Ecto neural progenitor cell (in vitro differentiated cells): Measurements from ENCODE around the gene PPP2R5B.
"Not testable (repeated sequence)": the region's sequence is repeated elsewhere in the genome, so short reads cannot be mapped to it uniquely, and the experiment has no call there.

Experiments used
- DNase-seq: peaks from one replicate; pipeline ENCODE4 v3.0.0-alpha.2; 2018; ENCODE audit warnings: low spot score

Gene PPP2R5B

DNA sequence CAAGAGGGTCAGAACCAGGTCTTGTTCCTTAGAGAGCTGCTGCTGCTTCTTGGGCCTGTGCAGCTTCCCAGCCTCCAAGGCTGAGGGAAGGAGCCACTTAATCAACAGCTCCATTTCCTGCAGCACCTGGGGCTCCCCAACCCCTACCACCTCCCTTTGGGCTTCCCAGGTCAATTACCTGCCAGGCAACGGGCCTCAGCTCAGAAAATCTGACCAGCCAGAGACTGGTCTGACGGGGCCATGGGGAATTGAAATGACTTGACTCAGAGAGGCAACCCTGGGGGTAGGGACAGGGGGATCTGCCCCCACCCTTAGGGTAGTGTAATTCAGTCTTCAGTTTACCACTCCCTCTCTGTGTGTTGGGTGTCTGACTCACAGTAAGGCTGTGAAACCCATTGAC is 52.2 kb downstream of the PPP2R5B start:
- DNase-seq: no peak

DNA sequence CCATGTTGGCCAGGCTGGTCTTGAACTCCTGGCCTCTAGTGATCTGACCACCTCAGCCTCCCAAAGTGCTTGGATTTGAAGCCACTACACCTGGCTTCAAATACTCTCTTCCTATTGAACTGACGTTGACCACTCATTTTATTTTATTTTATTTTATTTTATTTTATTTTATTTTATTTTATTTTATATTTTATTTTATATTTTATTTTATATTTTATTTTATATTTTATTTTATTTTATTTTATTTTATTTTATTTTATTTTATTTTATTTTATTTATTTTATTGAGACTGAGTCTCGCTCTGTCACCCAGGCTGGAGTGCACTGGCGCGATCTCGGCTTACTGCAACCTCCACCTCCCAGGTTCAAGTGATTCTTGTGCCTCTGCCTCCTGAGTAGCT is 58.9 kb downstream of the PPP2R5B start:
- DNase-seq: not testable (repeated sequence)
